Dermis blood vessel endothelial cell (primary cell): ENCODE results near the gene STK38L. TPM values are rescaled to one million over a fixed set of nuclear protein-coding genes. Genes with fewer than 3 reads are reported as not detected.

ENCODE experiments used
- DNase-seq: peaks from one replicate; pipeline ENCODE4 v3.0.0; 2010
- total RNA-seq: library from RNA; depleted of rRNA; stranded (reverse); fragments of >200 nt; gene quantifications from 2 replicates; pipeline ENCODE4 v1.2.3, GENCODE V29; 2014

STK38L gene
- total RNA-seq, 1 donor from 2014 or later: 91.6 TPM

DNA sequence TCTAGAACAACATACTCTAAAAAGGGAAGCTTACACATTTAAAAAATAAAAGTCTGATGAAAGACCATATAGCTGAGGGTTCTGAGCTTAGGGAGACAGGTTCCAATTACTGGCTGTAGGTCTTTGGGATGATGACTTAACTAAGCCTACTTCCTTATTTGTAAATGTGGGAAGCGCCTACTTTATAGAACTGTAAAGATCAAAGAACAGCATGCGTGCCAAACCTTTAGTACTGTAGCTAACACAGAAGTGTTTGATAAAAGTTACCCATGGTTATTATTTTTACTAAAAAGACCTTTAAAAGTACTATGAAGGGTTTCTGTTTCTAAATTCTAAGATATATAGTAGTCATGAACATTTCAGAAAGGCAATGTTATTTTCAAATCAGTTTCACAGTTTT, 35.7 kb downstream of the STK38L start:
- DNase-seq: no peak

DNA sequence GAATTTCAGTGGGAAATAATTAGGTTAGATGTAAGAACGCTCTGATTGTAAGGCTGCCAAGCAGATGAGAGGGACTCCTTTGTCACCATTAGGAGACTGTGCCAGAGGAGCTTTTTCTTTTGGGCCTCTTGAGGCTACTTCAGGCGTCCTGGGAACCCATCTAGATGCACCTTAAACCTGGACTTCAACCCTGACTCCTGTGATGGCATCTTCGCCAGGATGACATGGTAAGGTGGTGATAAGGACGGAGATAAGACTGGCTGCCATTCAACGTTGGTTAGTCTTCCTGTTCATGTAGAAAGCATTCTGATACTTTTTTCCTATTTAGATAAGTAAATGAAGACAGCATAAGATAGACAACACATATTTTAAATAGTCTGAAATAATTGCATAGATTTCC, 36.3 kb downstream of the STK38L start:
- DNase-seq: no peak

DNA sequence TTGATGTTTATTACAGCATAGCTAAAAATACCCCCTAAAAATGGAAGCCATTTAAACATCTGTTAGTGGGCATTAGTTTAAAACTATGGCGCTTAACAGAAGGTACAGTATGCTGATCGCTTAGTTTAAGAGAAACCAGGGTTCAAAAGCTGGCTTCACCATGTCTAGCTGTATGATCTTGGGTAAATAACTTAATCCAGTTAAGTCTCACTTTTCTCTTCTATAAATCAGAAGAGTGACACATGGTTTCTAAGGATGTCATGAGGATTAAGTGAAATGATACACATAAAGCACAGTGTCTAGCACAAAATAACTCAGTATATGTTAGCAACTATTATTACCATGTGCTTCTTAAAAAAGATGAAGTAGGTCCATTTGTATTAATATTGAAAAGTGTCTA, 38.7 kb downstream of the STK38L start:
- no peak for DNase-seq

DNA sequence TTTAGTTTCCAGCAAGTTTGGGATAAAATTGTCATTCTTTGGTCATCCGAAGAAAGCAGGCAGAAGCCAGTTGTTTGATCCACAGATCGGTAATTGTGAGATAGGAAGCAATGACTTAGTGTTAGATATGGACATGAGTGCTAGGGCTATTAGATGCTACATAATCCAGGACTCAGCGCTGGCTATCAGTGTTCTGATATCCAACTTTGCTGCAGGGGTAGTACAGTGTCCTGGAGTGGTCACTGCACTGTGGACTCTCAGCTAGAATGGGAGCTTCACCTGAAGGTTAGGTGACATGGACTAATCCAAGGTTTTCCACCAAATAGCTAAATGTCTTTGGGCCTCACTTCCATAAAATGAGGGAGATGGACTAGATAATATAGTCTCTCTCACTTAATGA, 39.9 kb downstream of the STK38L start:
- DNase-seq: peak; percentile 30

DNA sequence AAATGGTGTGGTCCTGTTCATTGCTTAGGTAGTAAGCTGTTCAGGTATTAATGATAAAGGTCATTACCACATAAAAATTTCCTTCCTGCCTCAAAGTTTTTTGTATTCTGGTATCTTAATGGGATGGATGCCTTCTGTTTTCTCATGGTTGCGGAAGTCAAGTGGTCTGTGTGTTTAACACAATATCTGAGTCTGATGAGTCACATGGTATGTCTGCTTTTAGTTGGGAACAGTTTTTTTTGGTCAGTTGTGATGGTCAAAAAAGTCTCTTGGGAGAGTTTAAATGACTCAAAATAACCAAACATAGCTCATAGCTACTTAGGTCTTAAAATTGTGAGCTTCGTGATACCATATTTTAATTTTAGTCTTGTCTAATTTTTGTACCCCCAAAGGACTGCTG, 40.7 kb downstream of the STK38L start:
- DNase-seq: peak; percentile 93

DNA sequence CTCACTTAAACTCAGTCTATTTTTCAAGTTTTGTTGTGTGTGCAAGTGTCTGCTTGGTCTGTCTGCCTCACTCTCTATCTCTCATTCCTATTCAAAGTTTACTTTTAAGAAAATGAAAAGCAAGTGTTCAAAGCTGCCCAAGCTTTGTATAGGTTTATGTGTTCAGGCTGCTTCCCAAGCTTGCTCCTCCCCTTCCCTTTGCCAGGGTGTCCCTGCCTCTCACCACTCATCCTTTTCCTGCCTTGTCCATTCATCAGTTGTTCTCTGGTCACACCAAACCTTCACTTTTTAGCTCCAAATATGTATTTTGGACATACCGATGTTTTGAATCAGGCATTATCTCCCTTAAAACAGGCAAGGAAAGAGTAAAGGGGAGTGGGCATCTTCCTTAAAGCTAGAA, 41.3 kb downstream of the STK38L start:
- peak; percentile 55 for DNase-seq

DNA sequence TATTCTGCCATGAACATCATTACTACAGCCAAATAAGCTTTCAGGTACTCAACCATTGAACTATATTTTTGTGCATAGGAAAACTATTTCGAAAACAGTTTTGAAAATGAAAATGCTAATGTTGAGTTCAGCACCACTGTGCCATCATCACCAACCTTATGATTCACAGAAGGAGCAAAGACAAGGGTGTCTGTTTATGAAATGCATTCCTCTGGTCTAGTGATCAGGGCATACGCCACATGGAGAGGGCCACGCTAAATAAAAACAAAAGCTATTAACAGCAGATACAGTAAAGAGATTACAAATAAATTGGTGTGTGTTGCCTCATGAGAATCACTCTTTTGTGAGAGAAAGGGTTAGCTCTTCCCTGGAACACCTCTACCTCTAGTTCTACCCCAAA, 45.3 kb downstream of the STK38L start:
- no peak for DNase-seq

DNA sequence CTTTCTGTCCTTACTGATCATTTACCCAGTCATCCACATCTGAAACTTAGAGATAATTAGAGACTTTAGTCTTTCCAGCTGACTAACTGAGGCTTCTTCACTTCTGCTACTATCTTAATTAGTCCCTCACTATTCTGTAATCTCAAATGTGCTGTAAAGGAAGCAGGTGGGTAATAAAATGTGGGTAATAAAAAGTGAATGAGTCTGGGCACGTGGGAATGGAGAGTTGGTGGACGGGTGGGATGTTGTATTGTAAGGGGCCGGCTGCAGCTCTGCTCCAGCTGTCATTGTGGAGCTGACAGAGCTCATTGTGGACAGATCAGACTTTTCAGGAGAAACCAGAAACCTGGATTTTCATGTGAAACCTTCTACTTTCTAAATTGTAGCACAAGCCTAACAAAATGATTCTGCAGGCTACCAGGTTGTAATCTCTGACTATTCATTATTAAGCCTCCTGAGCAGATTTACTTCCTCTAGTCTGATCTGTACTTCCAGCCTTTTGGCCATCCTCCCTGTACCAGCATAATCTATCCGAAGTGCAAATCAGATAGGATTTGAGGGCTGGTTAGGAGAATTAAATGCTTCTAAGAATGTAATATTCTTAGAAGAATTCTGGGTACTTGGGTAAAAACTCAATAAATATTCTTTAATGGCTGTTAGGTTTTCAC, 46.5 kb downstream of the STK38L start:
- peak; percentile 61 for DNase-seq

DNA sequence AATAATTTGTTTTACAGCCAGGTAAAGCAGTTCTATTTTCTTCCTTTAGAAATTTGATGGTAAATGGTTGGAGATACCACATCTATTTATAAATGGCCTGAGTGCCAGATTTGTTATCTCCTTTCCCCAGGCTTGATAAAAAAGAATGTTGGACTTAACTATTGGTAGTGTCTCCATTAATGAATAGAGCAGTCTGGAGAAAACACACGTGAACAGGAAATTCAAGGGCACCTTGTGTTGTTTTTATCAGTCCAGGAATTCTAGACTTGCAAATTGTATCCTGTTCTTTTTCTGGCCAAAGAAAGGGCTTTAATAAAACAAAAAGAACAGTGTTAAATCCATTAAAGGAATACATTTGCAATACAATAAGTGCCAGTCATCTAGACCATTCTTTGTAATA, 47.8 kb downstream of the STK38L start:
- DNase-seq: peak; percentile 93

DNA sequence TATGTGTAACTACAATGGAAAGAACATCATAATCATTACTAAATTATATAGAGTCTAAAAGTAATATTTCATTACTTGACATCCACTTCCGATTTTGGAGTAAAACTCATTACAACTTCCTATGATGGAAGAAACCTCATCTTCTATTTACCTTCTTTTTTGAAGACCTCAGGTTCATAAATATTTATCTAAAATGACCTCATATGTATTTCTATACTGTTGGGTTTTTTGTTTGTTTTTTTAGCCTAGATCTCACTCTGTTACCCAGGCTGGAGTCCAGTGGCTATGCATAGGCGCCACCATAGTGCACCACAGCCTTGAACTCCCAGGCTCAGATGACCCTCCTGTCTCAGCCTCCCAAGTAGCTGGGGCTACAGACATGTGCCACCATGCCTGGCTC, 48.6 kb downstream of the STK38L start:
- no peak for DNase-seq

DNA sequence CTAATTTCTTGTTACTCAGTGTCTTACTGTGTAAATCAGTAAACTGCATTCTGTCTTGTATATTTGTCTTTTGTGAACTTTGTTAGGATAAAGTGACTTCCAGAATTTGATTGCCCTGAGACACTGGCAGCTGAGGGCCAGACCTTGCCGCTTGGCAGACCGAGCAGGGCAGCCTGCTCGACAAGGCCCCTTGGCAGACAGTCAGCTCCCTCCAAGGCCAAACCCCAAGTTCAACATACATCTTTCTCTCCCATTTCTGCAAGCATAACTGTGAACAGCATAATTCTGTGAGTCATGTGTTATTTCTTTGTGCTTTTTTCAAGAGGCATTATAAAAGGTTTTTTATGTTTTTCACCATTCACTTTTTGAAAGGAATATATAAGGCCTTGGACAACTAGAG, 49.4 kb downstream of the STK38L start:
- peak; percentile 25 for DNase-seq

DNA sequence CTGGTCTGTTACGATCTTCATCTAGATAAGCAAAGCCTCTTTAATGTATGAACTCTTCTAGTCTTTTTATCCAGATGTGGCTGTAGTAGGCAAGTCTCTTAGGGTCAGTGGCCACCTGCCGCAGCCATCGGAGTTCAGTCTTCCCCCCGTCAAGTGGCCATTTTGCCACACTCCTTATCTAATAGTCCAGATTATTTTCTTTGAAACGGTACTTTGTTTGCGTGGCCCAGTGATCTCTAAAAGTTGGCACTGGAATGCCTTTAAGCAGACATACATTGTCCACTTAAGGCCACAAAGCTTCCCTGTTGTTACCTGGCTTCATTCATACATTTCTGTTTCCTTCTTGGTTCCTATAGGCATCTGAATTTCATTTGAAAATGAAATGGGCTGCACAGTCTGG, 52.6 kb downstream of the STK38L start:
- DNase-seq: no peak

DNA sequence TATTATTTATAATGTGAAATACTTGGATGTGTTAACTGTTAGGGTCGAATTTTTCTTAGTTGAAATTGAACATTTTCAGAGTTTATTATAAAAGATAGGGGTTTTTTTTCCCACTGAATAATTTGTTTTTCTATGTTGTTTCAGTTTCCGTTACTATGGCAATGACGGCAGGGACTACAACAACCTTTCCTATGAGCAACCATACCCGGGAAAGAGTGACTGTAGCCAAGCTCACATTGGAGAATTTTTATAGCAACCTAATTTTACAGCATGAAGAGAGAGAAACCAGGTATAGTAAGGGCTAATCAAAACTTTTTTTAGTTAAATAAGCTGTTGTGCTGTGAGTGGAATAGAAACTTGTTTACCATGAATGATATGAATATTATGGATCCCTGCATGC, 53.5 kb downstream of the STK38L start:
- DNase-seq: peak; percentile 78

DNA sequence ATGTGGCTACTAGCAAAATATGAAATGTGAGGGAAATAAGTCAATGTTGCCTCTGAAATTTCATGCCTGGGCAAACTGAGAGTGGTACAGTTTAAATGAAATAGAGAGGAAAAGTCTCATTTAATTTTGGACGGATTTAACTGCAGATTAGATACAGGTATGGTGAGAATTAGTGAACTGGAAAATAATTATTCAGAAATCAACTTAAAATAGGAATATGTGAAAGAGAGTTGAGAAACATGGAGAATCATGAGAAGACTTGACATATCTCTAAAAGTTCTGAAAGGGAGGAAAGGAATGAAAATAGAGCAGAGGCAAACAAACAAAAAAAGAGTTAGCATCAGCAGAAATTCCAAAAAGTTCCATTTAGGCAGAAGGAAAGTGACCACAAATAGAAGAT, 55.0 kb downstream of the STK38L start:
- no peak for DNase-seq

DNA sequence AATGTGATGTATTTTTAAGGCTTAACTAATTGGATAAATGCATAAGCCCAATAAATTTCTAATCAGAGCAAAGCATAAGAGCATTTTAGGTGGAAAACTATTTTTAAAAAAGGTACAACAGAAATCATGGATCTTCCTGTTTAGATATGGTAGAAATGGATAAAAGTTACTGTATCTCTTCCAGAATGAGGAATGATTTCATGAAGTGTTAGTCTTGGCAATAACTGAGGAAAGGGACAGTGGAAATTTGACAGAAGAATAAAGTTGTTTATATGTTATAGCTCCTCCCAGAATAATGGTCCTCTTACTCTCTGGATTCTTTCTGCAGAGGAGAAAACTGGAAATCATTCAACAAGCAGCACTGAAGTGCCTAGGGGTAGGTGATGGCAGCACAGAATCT, 56.1 kb downstream of the STK38L start:
- no peak for DNase-seq

DNA sequence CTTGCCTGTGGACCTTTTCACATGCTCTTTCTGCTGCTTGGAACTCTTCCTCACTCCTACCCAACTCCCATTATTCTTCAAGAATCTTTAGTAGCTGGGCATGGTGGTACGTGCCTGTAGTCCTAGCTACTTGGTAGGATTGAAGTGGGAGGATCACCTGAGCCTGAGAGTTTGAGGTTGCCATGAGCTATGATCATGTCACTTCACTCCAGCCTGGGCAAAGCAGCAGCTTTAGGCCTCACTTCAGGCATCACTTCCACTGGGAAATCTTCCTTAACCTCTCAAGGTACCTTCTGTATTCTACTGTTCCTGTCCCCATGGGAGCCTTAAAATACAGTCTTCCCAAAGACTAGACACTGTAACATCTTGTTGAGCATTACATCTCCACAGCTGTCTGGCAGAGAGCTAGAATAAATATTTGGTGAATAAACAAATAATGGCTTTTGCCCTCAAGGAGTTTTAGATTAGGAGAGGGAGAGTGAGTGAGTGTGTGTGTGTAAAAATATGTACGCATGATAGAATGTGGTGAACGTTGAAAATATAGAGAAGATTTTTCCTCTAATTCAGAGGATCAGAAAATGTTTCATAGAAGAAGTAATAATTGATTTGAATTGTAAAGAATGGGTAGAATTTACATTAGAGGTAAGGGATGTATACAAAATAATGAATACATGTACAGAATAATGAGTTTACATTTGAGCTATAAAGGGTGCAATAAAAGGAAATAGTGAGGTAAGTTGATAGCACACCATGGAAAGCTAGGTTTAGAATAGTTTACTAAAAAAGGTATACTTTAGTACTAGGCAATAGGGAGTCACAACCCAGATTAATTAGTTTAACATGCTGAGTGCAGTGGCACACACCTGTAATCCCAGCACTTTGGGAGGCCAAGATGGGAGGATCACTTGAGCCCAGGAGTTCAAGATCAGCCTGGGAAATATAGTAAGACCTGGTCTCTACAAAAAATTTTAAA, 59.3 kb downstream of the STK38L start:
- DNase-seq: no peak

DNA sequence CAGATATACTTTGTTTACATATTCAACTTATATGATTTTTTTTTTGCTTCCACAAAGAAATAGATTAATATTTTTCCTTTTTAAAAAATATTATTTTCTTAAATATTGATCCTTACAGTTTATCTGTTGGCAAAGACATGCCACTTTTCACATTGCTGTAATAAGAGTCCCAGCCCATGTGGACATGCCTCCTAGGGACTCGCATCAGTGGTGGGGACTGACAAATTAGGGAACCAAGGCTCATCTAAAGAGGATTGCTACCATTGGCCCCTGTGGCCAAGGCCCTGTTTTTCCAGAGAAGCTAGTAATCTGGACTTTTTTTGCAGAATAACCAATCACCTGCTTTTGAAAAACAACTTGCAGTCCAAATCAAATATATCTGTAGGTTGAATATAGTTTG, 60.8 kb downstream of the STK38L start:
- DNase-seq: no peak

DNA sequence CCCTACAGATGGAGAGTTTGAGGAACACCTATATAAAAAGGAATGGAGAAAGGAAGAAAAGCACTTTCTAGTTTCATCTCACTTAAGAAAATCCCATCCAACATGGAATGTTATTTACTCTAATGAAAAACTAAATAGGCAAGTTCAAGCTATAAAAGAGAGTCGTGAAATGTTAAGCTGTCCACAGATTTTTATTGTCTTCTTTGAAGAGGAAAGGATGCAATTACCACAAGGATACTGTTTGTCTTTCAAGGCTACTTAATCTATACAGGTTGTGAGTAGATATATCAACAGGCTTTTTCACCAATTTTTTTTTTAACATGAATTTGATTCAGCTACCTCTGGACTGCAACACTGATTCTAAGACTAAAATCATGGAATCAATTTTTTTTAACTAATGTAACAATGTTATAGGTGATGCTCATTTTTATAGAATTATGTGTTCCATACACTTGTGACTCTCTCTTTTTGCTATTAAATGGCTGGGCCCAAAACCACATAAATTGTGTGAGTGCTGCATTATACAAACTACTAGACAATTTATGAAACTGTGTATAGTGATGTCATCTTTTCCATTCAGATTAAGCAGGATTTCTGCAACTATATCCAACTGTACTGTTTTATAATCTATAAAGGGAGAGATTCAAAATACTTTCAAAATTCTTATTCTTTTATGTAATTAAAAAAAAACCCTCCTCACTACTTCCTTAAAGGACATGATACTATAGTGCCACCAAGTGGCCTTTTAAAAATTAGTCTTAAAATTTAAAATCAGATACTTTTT, 61.8 kb downstream of the STK38L start:
- DNase-seq: peak; percentile 69

DNA sequence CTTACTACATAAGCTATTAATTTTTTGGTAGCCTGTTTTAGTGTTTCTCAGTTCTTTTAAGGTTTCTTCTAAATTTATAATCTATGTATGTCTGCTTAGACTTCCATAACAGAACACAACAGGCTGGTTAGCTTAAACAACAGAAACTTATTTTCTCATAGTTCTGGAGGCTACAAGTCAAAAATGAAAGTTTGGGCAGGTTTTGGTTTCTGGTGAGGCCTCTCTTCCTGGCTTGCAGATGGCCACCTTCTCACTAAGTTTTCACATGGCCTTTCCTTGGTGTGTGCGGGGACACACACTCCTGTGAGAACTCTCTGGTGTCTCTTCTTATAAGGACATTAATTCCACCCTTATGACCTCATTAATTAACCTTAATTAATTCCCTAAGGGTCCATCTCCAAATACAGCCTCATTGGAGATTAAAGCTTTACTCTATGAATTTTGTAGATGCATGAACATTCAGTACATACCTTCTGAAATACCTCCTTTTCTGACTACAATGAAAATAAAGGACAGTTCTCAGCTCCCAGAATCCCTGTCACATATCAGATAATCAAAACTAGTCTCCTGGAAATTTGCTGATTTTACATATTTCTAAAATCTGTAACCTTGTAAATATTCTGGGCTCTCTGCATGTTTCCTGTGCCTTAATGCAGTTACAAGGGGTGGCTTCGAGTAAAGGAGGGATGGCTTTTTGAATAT, 65.4 kb downstream of the STK38L start:
- no peak for DNase-seq

DNA sequence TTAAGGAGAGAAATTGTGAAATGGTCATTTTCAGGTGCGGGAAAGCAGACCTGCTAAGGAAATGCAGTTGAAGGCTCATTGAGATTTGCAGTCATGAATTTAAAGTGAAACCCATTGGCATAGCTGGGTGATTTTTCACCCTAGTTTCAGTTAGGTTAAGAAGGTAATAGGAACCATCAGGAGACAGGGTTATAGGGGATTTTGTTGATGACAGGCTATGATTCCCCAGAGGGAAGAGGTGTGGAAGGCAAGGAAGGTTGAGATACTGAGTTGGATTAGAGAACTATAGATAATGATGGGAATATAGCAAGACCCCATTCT, 65.9 kb downstream of the STK38L start:
- no peak for DNase-seq

DNA sequence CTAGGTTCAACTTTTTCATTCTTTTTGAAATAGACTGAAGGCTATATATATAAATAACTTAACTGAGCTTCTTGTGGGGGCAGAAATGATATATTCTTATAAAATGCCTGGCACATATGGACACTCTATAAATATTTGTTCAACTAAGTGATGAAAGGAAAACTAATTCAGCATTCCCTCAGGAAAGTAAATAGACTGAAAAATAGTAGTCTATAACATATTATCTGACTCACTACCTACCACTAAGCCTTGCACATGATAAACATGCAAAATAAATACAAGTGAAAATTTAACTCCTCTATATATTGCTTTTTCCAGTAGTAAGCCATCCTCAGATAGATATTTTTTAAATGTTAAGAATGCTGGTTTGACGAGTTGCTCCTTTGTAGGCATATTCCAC, 72.9 kb downstream of the STK38L start:
- DNase-seq: no peak

DNA sequence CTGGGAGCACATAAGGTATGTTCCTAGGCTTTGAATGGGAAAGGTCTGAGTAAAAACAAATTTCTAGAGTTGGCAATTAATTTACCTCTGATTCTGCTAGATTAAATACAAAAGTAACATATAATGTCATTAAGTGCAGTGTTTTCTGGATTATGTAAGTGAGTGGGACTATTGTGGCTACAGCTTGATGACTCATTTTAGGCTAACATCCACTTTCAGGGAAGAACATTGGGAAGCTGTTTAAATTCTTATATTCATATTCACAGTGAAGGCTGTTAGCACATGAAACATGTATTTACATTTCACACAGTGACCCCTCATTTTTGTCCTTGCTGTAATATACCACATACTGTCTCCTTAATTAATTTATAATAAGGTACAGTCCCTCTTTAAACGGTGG, 75.3 kb downstream of the STK38L start:
- DNase-seq: peak; percentile 28

DNA sequence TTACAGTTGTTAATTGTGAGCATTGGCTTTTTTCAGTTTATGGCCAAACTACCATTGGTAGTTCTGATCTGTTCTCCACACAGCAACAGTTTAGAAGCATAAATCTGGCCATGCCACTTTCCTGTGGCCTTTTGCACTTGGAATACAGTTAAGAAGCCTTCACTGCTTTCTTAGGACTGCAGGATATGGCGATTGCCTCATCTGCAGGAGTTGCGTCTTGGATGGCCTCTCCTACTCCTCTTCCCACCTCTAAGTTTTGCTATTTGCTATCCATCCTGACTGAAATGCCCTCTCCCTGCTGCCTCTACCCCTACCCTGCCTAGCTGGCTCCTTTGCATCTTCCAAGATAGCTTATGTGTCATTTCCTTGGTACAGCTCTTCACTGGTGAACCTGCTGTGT, 75.8 kb downstream of the STK38L start:
- DNase-seq: no peak
